GM10847 (cell line): Measurements from ENCODE around the gene SNN.

Source experiments
- POLR2A ChIP-seq: IDR thresholded peaks from 2 replicates; pipeline ENCODE4 v1.6.1; 2011; ENCODE audit not compliant: insufficient read length; ENCODE audit errors: extremely low read depth

Gene SNN

GRCh38 chr16:11715246-11715947 is 47.1 kb downstream of the SNN start:
- TF ChIP-seq POLR2A: no peak

- no peak for TF ChIP-seq POLR2A
Observed at GRCh38 chr16:11716336-11716735, 48.1 kb downstream of the SNN start.

DNA sequence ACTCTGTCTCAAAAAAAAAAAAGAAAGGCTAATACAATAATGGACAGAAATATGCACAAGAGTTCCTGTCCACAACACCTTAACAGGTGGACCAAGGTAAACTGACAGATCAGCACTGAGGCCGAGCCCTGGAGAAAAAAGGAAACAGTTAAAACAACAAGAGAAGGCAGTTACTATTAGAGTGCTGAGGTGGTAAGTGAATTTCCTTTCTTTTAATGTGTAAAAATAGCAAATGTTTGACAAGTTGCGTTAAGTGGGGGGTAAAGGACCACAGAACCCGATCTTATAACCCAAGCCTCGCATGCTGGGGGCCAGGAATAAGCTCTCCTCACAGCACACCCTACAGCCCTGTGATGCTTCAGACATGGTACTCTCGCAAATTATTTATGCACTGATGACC is 49.6 kb downstream of the SNN start:
- TF ChIP-seq POLR2A: no peak

DNA sequence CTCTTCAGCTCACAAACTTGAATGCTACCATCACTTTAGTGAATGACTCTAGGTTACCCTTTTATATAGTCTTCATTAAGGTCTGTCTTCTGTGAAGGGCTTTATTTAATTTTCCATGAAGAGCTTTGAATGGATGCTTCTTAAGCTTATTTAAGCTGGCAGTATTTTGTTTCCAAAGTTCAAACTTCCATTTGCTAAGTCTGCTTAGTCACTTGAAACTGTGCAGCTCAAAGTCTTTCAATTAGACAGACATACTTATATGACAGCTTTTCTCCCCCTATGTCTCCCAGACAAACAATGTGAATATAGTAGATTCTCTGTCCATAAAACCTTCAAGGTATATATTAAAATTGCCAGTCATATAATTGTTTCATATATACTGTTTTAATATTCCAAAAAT is 50.9 kb downstream of the SNN start:
- no peak for TF ChIP-seq POLR2A

DNA sequence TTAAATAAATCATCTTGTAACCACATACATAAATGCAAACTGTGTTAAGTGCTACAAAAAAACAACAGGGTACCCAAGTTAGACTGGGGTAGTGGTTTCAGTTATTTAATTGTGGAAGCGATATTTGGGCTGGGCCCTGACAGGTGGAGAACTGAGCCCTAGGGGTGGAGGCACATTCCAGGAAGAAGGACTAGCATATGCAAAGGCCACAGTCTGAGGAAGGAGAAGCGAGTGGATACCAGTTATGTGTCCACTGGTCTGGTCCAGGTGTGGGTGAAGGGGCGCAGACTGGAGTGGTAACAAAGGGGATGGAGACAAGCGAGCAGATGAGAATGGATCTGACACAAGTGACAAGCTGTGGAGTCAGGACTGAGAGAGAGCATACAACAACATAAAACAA is 51.5 kb downstream of the SNN start:
- no peak for TF ChIP-seq POLR2A

DNA sequence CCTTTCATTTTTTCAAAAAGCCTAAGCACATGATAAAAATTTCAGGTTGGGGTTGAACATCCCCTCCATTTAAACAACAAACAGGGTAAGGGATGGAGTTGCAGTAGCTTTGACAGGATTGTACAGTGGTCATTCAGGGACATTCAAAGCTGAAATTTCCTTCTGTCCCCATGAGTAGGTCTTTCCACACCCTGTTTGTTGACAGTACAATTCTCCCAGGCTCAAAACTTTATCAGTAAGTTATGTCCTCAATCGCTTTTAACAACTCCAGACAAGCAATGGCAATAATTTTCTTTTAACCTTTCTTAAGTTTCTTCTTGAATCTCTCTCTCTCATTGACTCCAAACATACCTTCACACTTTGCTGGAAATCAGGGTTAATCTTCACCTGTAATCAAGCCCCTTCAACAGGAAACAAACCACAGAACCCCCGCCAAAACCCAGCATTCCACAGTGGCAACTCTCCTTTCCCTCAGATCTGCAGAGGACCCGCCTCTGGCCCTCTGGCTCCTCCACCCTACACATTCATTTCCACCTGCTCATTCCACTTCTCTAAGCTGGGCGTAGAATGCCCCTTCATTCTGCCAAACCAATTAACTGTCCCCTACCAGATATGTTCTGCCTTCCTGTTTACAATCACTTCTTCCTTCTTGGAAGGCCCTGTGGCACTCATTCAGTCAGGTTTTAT is 53.7 kb downstream of the SNN start:
- TF ChIP-seq POLR2A: no peak

- no peak for TF ChIP-seq POLR2A
Observed at GRCh38 chr16:11722468-11722808, 54.2 kb downstream of the SNN start.

- TF ChIP-seq POLR2A: no peak
Observed at GRCh38 chr16:11725457-11725856, 57.2 kb downstream of the SNN start.

GRCh38 chr16:11726008-11726407 is 57.8 kb downstream of the SNN start:
- no peak for TF ChIP-seq POLR2A

DNA sequence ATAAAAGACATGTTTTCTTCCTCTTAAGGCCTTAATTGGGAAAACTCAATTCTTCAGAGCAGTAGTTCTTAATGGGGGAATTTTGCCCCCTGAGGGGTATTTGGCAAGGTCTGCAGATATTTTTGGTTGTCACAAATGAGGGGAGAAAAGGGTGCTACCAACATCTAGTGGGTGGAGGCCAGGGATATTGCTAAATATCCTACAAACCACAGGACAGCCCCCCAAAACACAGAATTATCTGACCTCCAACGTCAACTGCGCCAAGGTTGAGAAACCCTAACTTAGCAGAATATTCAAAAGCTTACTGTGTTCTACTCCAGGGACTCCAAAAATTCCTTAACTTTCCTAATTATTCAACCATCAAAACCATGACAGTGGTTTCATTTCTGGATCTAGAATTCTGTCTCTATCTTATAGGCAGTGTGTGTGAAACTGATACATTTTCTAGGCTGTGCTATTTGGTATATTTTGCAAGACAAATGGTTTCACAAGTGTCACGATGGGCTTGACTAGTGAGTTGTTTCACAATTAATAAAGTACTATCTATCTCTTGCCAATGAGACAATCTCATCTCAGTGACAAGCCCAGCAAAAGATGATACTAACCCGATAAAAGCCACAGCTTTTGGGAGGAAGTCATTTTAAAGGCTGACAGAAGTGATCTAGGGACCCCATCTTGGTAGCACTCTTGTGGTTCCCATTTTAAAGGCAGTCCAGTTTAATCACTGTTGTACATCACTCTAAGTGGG is 59.7 kb downstream of the SNN start:
- TF ChIP-seq POLR2A: no peak
